Endothelial cell of coronary artery (primary cell): ENCODE measurements around the gene ACAP2. TPM values are rescaled to one million over a fixed set of nuclear protein-coding genes. Genes with fewer than 3 reads are reported as not detected.

Source experiments
- total RNA-seq: library from RNA; depleted of rRNA; stranded (reverse); fragments of >200 nt; gene quantifications from 2 replicates; pipeline ENCODE4 v1.2.3, GENCODE V29; 2014

Gene ACAP2, protein sequence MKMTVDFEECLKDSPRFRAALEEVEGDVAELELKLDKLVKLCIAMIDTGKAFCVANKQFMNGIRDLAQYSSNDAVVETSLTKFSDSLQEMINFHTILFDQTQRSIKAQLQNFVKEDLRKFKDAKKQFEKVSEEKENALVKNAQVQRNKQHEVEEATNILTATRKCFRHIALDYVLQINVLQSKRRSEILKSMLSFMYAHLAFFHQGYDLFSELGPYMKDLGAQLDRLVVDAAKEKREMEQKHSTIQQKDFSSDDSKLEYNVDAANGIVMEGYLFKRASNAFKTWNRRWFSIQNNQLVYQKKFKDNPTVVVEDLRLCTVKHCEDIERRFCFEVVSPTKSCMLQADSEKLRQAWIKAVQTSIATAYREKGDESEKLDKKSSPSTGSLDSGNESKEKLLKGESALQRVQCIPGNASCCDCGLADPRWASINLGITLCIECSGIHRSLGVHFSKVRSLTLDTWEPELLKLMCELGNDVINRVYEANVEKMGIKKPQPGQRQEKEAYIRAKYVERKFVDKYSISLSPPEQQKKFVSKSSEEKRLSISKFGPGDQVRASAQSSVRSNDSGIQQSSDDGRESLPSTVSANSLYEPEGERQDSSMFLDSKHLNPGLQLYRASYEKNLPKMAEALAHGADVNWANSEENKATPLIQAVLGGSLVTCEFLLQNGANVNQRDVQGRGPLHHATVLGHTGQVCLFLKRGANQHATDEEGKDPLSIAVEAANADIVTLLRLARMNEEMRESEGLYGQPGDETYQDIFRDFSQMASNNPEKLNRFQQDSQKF
- 45.4 and 57.6 TPM in 2 replicates for total RNA-seq

DNA sequence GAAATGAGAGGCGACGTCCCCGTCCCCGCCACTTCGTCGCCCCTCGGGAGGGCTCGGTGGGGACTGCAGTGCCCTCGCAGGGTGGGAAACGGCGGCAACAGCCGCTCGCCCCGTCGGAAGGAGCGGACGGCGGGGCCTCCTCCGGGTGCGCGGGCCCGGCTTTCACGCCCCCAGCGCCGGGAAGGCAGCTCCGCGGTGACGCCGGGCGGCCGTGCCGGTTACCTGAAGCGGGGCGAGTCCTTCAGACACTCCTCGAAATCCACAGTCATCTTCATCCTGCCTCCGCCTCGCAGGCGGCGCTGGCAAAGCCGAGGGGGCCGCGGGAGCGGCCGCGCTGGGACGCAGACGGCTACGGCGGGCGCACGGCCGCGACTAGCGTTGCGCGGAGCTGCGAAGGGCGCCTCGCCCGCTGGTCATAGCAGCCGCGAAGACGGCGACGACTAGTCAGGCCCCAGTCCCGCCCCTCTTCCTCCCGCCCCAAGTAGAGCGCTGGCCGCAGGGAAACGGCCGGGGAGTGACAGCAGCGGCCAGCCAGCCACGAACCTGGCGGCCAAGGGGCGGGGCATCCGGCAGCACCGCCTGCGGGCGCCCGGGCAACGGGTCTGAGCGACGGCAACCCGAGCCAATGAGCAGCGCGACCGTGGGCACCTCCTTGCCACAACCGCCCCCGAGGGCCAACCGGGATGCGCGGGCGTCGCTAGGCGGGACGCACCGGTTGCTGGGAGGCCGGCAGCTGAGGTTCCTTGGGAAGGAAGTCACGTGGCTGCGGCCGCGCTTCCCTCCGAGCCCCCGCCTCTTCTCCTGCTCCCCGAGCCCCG is at the start of gene ACAP2:
Gene ACAP2, minus strand, starts transcription at position 448 of the 818 bp plus-strand sequence. Its CDS starts 173 bp downstream, at position 275.

DNA sequence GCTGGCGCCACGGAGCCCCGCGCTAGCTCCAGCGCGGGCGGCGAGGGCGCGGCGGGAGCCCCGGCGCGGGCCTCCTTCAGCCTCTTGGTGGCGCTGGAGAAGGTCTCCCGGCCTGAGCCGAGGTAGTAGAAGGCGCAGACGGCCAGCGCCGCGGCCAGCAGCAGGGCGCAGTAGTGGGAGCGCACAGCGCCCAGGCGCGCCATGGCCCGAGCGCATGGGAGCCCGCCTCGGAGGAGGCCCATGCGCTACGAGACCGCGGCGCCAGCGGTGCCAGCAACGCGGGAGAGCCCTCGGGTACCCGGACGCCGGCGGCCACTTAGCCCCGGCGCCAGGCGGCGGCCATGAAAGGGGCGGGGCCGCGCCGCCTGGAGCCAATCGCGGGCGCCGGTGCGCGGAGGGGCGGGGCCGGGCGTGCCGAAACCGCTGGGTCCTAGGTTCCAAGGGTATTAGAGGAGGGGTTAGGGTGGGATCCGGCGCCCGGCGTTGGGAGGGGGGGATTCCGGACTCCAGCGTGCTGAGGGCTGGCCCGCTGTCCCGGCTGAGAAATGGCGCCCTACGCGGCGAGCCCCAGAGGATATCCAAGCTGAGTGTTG is 171.9 kb downstream of the ACAP2 start, which contains the start of gene XXYLT1:
Gene XXYLT1, minus strand, starts transcription at position 343 of the 593 bp plus-strand sequence. Its CDS starts 101 bp downstream, at position 242.

Other genes starting within 250 kb of the ACAP2 start
- gene XXYLT1, start 171.9 kb downstream of the ACAP2 start, total RNA-seq: 34.1 and 35.3 TPM in 2 replicates
- gene PPP1R2, start 100.3 kb upstream of the ACAP2 start, total RNA-seq: 96.9 and 104 TPM in 2 replicates
- gene APOD, start 140.9 kb upstream of the ACAP2 start, total RNA-seq: 2.2 and 7.8 TPM in 2 replicates